ENCODE data around the gene CDC14B. TPM values are rescaled to one million over a fixed set of nuclear protein-coding genes. Genes with fewer than 3 reads are reported as not detected.
A peak's percentile ranks its signal among the peaks of the same experiment; 100 is the strongest.

CDC14B gene
- total RNA-seq, 4 donors from 2014 or later = 9.7 to 40.5 (median 20.6) TPM

DNA sequence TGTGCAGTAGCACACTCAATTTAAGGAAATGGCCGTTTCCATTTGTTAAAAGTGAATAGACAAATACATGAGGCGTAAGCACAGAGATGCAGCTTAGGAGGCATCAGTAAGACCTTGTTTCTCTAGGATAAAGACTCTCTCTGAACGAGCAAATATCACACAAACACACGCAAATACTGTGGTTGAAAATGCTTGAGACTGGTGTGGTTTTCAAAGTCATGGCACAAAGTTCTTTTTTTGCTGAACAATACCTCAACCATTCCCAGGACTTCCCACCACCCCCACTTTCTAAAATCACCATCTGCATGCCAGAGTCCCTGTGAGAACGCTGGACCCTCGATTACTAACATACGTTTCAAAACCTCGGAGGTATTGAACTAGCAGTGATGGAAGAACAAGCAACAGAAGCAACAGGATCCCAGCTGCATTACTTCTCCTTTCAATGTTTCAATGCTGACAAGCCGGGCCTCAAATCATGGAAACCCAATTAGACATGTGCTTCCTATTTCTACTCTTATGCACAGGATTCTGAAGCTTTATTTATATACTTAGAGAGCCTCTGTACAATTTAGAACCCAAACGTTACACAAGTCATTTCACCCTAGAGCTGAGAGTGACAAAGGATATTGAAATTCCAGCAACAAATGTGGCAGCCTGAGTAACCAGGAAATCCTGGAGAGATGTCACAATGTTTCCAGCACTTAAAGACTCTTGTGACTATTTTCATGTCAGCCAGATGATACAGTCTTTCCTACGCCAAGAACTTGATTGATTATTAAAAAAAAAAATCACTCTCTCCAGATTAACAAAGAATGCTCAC lies 63.9 kb downstream of the CDC14B start:
- no peak for TF ChIP-seq POLR2A (IDR thresholded peaks at IDR 0.05)
- TF ChIP-seq, protein P1, sequence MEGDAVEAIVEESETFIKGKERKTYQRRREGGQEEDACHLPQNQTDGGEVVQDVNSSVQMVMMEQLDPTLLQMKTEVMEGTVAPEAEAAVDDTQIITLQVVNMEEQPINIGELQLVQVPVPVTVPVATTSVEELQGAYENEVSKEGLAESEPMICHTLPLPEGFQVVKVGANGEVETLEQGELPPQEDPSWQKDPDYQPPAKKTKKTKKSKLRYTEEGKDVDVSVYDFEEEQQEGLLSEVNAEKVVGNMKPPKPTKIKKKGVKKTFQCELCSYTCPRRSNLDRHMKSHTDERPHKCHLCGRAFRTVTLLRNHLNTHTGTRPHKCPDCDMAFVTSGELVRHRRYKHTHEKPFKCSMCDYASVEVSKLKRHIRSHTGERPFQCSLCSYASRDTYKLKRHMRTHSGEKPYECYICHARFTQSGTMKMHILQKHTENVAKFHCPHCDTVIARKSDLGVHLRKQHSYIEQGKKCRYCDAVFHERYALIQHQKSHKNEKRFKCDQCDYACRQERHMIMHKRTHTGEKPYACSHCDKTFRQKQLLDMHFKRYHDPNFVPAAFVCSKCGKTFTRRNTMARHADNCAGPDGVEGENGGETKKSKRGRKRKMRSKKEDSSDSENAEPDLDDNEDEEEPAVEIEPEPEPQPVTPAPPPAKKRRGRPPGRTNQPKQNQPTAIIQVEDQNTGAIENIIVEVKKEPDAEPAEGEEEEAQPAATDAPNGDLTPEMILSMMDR (IDR thresholded peaks at IDR 0.05) = no peak
- H3K9me3 ChIP-seq = no peaks in the 10 kb centered on the region
- no peak overlapping the region for H3K27ac ChIP-seq
- intact Hi-C loops (cut with DNase I; ENCODE audit: low total_unique reads) = no loop called here
- H3K36me3 ChIP-seq = no peaks in the 10 kb centered on the region
- H3K27me3 ChIP-seq = no peaks in the 10 kb centered on the region
- no peaks in the 10 kb centered on the region for H3K4me1 ChIP-seq
- no peak for DNase-seq
- no peak overlapping the region for H3K4me3 ChIP-seq

DNA sequence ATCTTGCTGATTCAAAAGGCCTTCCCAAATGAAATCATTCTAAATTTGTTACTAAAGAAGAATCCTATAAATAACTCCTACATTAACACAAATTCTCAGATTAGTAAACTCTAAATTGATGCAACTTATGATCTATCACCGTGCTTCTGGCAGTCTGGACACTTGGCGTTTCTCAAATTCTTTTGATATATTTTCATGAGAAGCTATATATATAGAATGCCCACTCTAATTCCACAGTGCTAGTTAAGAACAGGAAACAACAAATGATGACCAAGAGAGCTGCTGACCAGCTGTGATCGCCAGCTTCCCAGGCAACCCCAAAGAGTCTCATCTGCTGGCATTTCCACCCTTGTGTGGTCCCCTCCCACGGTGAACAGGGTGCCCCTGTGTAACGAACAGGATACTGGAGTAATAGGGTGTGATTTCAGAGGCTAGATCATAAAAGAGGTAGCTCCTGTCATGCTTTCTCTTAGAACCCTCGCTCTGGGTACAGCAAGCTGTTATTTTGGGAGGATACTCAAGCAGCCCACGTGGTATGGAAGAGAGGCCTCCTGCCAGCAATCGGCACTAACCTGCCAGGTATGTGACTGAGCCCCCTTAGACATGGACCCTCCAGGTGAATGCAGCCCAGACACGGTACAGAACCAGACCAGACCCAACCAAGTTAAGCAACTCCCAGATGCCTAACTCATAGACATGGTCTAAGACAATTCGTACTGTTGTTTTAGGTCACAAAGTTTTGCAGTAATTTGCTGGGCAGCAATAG lies 64.7 kb downstream of the CDC14B start:
- Histone ChIP-seq H3K27ac (no peak overlapping the region), H3K36me3 (no peaks in the 10 kb centered on the region), H3K9me3 (no peaks in the 10 kb centered on the region), H3K4me1 (no peaks in the 10 kb centered on the region), H3K27me3 (no peaks in the 10 kb centered on the region), H3K4me3 (no peak overlapping the region)
- TF ChIP-seq, protein P1 (IDR thresholded peaks at IDR 0.05) = no peak
- no peak for TF ChIP-seq POLR2A (IDR thresholded peaks at IDR 0.05)
- intact Hi-C loops (cut with DNase I; ENCODE audit: low total_unique reads) = no loop called here
- DNase-seq = no peak

DNA sequence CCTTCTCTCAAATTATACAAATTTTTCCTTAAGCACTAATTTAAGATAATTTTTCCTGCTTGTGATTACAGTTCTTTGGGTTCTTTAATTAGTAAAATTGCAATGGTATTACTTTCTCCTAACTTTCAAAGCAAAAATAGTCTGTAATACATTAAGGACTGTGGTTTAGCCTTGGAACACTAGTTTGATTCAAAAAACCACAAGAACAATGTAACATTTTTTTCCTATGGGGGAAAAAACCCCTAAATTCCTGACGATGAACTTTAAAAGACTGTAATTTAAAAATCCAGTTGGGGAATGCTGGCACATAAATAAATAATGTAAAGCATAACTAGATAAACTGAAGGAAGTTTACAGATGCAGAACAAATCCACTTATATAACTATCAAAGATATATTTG lies 65.3 kb downstream of the CDC14B start:
- TF ChIP-seq, protein P1 (IDR thresholded peaks at IDR 0.05) = no peak
- TF ChIP-seq POLR2A (IDR thresholded peaks at IDR 0.05) = no peak
- Histone ChIP-seq H3K9me3 (no peaks in the 10 kb centered on the region), H3K4me1 (no peaks in the 10 kb centered on the region), H3K36me3 (no peaks in the 10 kb centered on the region), H3K27ac (no peak overlapping the region), H3K27me3 (no peaks in the 10 kb centered on the region), H3K4me3 (no peak overlapping the region)
- no peak for DNase-seq
- intact Hi-C loops (cut with DNase I; ENCODE audit: low total_unique reads) = no loop called here

DNA sequence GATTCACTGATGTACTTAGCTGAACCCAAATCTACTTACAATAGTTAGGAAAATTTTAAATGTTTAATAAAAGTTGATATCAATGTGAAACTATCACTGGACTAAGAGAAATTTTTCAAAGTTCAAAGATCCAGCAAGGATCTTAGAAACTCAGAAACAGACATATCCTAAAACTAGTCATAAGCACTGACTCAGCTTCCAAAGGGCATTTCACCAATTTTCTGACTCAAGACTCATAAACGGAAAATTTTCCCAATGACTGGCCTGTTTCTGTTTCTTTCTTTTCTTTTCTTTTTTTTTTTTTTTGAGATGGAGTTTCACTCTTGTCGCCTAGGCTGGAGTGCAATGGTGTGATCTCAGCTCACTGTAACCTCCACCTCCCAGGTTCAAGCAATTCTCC lies 66.6 kb downstream of the CDC14B start:
- H3K4me3 ChIP-seq = no peak overlapping the region
- H3K27ac ChIP-seq = peak overlapping the region in 1 of 2 donors; percentile 15
- H3K36me3 ChIP-seq = no peaks in the 10 kb centered on the region
- no peak for DNase-seq
- no peaks in the 10 kb centered on the region for H3K27me3 ChIP-seq
- intact Hi-C loops (cut with DNase I; ENCODE audit: low total_unique reads) = no loop called here
- no peaks in the 10 kb centered on the region for H3K9me3 ChIP-seq
- TF ChIP-seq, protein P1 (IDR thresholded peaks at IDR 0.05) = no peak
- TF ChIP-seq POLR2A (IDR thresholded peaks at IDR 0.05) = no peak
- H3K4me1 ChIP-seq = no peaks in the 10 kb centered on the region

DNA sequence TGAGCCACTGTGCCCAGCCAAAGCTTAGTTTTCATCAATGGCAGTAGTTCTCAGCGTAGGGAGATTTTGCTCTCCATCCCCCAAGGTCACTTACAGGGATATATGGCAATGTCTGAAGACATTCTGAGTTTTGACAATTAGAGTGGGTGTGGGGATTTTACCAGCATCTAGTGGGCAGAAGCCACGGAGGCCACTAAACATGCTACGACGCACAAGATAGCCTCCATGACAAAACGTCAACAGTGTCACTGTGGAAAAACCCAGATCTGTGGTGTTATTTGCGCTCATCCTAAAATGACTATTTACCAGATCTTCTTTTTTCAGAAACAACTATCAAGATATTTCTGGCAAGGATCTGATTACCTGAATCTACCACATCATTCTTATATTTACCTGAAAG lies 68.2 kb downstream of the CDC14B start:
- H3K36me3 ChIP-seq = no peaks in the 10 kb centered on the region
- intact Hi-C loops (cut with DNase I; ENCODE audit: low total_unique reads) = no loop called here
- no peak overlapping the region for H3K27ac ChIP-seq
- TF ChIP-seq, protein P1 (IDR thresholded peaks at IDR 0.05) = no peak
- no peak for TF ChIP-seq POLR2A (IDR thresholded peaks at IDR 0.05)
- no peak overlapping the region for H3K4me3 ChIP-seq
- H3K27me3 ChIP-seq = no peaks in the 10 kb centered on the region
- DNase-seq = no peak
- H3K4me1 ChIP-seq = no peaks in the 10 kb centered on the region
- no peaks in the 10 kb centered on the region for H3K9me3 ChIP-seq
